Activated CD4-positive, alpha-beta T cell treated with anti-CD3 and anti-CD28 coated beads, Interleukin-2, Interleukin-4, amounts not matched to agents 100 ng/mL and 50 ng/mL, durations not matched to agents 16 hours and 8 hours (primary cell): ENCODE results near the gene CPNE4.

Source experiments
- DNase-seq: peaks from one replicate; pipeline ENCODE4 v3.0.0-alpha.2; 2020; ENCODE audit warnings: low spot score

CPNE4 gene

GRCh38 chr3:131692356-131692755, 342.5 kb downstream of the CPNE4 start:
- no peak for DNase-seq

GRCh38 chr3:131690800-131691199, 344.0 kb downstream of the CPNE4 start:
- DNase-seq: no peak

DNA sequence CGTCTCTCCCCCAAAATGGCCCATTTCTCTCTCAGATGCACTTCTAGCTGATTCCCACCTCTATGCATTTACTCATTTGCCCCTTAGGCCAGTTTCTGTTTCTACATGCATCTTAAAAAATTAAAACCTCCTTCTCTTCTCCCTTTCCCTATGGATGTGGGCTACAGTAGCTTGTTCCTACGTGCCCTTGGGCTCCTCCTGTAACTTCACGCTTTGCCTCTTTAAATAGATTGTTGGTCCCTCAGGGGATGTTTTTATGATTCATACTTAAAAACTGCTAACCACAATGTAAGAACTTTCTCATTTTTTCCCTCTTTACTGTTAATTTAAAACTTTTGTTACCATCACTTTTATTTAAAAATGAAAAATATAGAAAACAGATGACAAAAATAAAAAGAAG, 346.4 kb downstream of the CPNE4 start:
- no peak for DNase-seq

DNA sequence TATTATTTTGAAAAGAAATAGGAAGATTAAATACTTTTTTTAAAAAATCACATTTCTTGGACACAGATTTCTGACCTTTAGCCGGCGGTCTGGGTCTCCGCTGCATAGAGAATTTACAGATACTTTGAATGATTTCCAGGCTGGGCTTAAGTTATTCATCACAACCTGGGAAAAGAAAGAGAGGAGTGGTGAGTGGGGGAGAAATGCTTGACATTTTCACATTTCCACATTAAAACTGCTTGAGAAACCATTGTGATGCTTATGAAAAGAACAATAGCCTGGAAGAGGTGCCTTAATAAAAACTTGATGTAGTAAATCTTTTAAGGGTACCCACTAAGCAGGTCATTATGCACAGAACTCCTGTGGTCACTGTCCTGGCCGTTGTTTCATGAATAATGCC, 365.2 kb downstream of the CPNE4 start:
- DNase-seq: no peak

DNA sequence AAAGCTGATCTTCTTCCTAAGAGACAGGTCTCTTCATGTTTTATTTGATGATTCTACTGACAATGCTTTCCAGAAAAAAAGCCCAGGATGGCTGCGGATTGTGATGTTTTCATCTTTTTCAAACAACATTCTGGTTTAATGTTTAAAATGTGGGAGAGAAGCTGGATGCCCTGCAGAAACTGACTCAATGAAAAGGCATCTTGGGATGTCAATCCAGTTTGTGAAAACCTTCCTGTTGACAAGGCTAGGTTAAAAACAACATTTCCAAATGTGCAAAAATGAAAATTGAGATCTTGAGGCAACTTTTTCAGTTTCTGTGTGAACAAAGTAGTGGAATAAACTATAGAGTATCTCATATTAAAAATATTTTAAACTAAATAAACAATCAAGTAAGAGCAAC, 376.0 kb downstream of the CPNE4 start:
- no peak for DNase-seq

GRCh38 chr3:131658115-131658514, 376.7 kb downstream of the CPNE4 start:
- no peak for DNase-seq

GRCh38 chr3:131655070-131655690, 379.6 kb downstream of the CPNE4 start:
- DNase-seq: no peak

- DNase-seq: no peak
Measured at GRCh38 chr3:131645638-131646037, 389.2 kb downstream of the CPNE4 start.

DNA sequence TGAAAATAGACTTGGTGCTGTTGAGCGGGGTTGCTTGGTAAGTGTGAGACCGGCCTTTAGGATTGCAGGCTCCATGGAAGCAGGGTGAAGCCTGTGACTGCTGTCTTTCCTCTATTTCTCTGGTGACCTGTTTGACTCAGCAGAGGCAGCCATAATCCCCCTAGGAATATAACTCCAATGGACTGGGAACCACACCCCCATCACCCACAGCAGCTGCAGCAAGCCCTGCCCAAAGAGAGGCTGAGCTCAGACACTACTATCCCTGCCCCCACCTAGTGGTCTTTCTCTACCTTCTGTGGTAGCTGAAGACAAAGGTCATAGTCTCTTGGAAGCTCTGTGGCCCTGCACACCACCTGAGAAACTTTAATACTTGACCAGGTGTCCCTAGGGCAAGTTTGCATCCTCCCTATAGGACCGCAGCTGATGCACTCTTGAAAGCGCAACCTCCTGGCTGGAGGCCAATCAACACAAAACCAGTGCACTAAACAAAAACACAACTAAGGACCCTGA, 398.5 kb downstream of the CPNE4 start:
- DNase-seq: no peak

- no peak for DNase-seq
Measured at GRCh38 chr3:131630807-131631206, 404.0 kb downstream of the CPNE4 start.

DNA sequence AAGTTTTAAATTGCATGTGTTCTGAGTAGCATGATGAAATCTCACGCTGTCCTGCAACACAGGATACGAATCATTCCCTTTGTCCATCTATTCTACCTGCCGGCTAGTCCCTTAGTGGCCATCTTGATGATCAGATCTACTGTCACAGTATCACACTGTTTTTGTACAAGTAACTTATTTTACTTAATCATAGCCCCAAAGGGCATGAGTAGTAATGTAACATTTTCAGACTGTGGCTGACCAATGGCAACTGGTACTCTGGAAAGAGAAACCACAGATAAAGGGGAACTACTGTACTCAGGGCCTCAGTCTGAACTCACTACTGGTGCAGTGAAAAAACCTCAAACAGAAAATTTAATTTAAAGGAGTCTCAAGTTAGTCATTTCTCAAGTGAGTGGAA, 404.7 kb downstream of the CPNE4 start:
- DNase-seq: no peak

GRCh38 chr3:131623431-131623830, 411.4 kb downstream of the CPNE4 start:
- no peak for DNase-seq

GRCh38 chr3:131622726-131623125, 412.1 kb downstream of the CPNE4 start:
- no peak for DNase-seq

DNA sequence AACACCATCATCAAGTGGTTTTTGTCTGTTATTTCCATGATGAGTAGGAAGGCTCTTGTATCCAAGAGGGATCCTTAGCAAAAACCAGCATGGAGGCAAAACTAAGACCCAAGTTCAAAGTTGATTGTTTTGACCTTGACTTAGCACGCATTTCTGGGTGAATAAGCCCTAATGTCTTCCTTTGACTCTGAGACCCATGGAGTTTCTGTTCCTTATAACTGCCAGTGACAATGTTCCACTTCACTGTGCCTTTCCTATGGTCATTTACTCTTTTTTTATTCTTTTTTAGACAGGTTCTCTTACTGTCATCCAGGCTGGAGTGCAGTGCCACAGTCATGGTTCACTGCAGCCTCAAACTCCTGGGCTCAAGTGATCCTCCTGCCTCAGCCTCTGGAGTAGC, 413.8 kb downstream of the CPNE4 start:
- no peak for DNase-seq

GRCh38 chr3:131619821-131620220, 415.0 kb downstream of the CPNE4 start:
- DNase-seq: no peak

DNA sequence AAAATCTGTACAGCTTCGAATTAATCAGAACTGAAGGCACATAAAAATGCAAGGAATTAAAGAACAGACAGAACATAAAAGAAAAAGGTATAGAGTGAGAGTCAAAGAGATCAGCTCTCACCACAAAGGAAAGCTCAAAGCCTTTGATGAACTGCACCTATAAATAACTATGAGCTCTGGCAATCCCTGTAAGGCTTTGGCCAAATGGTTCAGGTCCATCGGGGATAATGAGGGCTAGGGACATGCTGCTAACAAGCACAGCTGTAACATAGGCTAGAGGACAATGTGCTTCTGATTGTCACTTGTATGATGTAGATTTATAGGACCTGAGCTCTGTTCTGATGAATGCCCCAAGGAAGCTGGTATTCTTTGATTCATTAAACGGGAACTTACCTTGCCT, 418.1 kb downstream of the CPNE4 start:
- DNase-seq: no peak

GRCh38 chr3:131612745-131613144, 422.1 kb downstream of the CPNE4 start:
- no peak for DNase-seq

DNA sequence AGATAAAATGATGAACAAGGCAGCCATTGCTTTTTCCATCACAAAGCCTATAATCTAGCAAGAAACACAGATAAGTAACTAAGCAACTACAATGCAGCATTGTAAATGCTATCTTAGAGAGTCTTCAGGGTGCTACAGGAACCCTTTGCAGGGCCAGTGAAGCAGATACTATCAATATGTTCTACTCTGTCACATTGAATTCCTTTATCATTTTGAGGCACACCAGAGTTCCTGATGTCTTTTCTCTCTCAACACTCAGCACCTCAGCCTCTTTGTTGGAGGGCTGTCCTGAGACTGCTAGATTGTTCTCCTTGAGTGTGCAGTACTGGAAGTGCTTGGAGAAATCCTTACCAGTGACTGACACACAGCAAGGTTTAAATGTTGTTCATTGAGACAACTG, 424.6 kb downstream of the CPNE4 start:
- no peak for DNase-seq

- no peak for DNase-seq
Measured at GRCh38 chr3:131608741-131609140, 426.1 kb downstream of the CPNE4 start.

GRCh38 chr3:131608296-131608695, 426.5 kb downstream of the CPNE4 start:
- no peak for DNase-seq

- no peak for DNase-seq
Measured at GRCh38 chr3:131605916-131606315, 428.9 kb downstream of the CPNE4 start.

- no peak for DNase-seq
Measured at GRCh38 chr3:131602011-131602779, 432.6 kb downstream of the CPNE4 start.

- DNase-seq: no peak
Measured at GRCh38 chr3:131597816-131598215, 437.0 kb downstream of the CPNE4 start.

- no peak for DNase-seq
Measured at GRCh38 chr3:131596884-131597283, 437.9 kb downstream of the CPNE4 start.
